K562 (cell line): Measurements from ENCODE around the gene RAB27B. TPM values are rescaled to one million over a fixed set of nuclear protein-coding genes. Genes with fewer than 3 reads are reported as not detected.

ENCODE experiments used
- ATAC-seq: fragments of 200-7000 bp; cut with Tn5 transposase; 3 replicates; pipeline ENCODE4 v1.9.1; 2020; ENCODE audit warnings: moderate library complexity
- BruUV-seq: library from RNA; stranded (reverse); fragments of 400-500 nt; replicated peaks from 2 replicates; lab custom pipeline; 2021; lab: Mats Ljungman, UMichigan
- CTCF ChIA-PET: fragments of 300-600 bp; formaldehyde crosslinking; extraction: SDS; loops from one replicate; lab custom pipeline; 2021; ENCODE audit warnings: low intra/inter-chr PET ratio; lab: Yijun Ruan, JAX
- POLR2A ChIA-PET: fragments of 300-600, 350-650 bp; sonication (Branson Sonifier 250); formaldehyde crosslinking; extraction: SDS; loops from one replicate; lab custom pipeline; 2021; ENCODE audit warnings: antibody characterized with exemption, inconsistent platforms; lab: Yijun Ruan, JAX
- DNase-seq, 4 experiments: peaks; one replicate each; pipeline versions ENCODE4 v3.0.0 to v3.0.0-alpha.2; 2011 to 2018; ENCODE audit warnings: low spot score in 3 of 4, mixed read lengths in 3 of 4; ENCODE audit errors: extremely low read depth in 1 of 4
- FAIRE-seq: peaks from 2 replicates; lab custom pipeline; 2011; peaks lifted over from hg19 to GRCh38; lab: Jason Lieb, UNC
- H2AFZ ChIP-seq: 2 replicates; pipeline ENCODE4 v1.6.0; 2011; ENCODE audit warnings: low read depth, low read length, control low read depth, inconsistent platforms
- H3K27ac ChIP-seq: fragments of 200-600 bp; 3 replicates; pipeline ENCODE4 v1.8.0; 2011; ENCODE audit warnings: low read depth, mild to moderate bottlenecking, control low read depth, inconsistent platforms, low read length, moderate library complexity, mixed read lengths; ENCODE audit errors: extremely low read depth
- H3K27me3 ChIP-seq, 2 experiments: fragments of 300-600 bp in 1 of 2; 2 replicates in 1 of 2; 3 replicates in 1 of 2; pipeline versions ENCODE4 v1.6.0 to v1.8.0; 2011; ENCODE audit warnings: inconsistent platforms in 2 of 2, low read length in 2 of 2, mild to moderate bottlenecking in 1 of 2, mixed read lengths in 1 of 2, moderate library complexity in 1 of 2; ENCODE audit not compliant: control insufficient read depth in 2 of 2, insufficient read depth in 2 of 2
- H3K36me3 ChIP-seq: fragments of 300-600 bp; 3 replicates; pipeline ENCODE4 v1.8.0; 2011; ENCODE audit warnings: mild to moderate bottlenecking, low read length, inconsistent platforms; ENCODE audit not compliant: control insufficient read depth, insufficient read depth
- H3K4me1 ChIP-seq, 2 experiments: fragments of 200-600 bp in 1 of 2; replicated peaks in 1 of 2; 2 replicates in 1 of 2; 3 replicates in 1 of 2; pipeline versions ENCODE4 v1.5.1 to v1.8.0; 2011; ENCODE audit warnings: inconsistent platforms in 2 of 2, low read length in 2 of 2, mild to moderate bottlenecking in 1 of 2, mixed read lengths in 1 of 2, moderate library complexity in 1 of 2; ENCODE audit not compliant: control insufficient read depth in 2 of 2, insufficient read depth in 2 of 2
- H3K4me2 ChIP-seq: 2 replicates; pipeline ENCODE4 v1.6.1; 2011; ENCODE audit warnings: low read length, control low read depth, inconsistent platforms, mixed read lengths; ENCODE audit not compliant: insufficient read depth
- H3K4me3 ChIP-seq: fragments of 200-600 bp; sonication (generic), shearing (Covaris generic); 2 replicates; pipeline ENCODE4 v1.5.1; 2016; ENCODE audit warnings: control low read depth, inconsistent platforms
- H3K79me2 ChIP-seq: fragments of 200-600 bp; 3 replicates; pipeline ENCODE4 v1.8.0; 2011; ENCODE audit warnings: low read length, inconsistent platforms; ENCODE audit not compliant: control insufficient read depth, insufficient read depth
- H3K9ac ChIP-seq, 2 experiments: 2 replicates each; pipeline versions ENCODE4 v1.6.0 to v1.6.1; 2011; ENCODE audit warnings: low read depth in 2 of 2, low read length in 2 of 2, control low read depth in 1 of 2, inconsistent platforms in 1 of 2, mild to moderate bottlenecking in 1 of 2, mixed read lengths in 1 of 2; ENCODE audit not compliant: insufficient read depth in 1 of 2
- H3K9me1 ChIP-seq: one replicate; pipeline ENCODE4 v1.6.0; 2011; ENCODE audit warnings: inconsistent platforms, mild to moderate bottlenecking, low read length, moderate library complexity; ENCODE audit not compliant: control insufficient read depth, insufficient read depth
- H3K9me3 ChIP-seq: replicated peaks from 2 replicates; pipeline ENCODE4 v1.5.1; 2011; ENCODE audit warnings: low read depth, low read length, inconsistent platforms; ENCODE audit not compliant: control insufficient read depth, insufficient read depth
- H4K20me1 ChIP-seq: replicated peaks from 2 replicates; pipeline ENCODE4 v1.6.1; 2011; ENCODE audit warnings: low read length, inconsistent platforms, mixed read lengths; ENCODE audit not compliant: control insufficient read depth, insufficient read depth
- BHLHE40 ChIP-seq: IDR thresholded peaks from 2 replicates; pipeline ENCODE4 v1.6.1; 2011; ENCODE audit warnings: low read length, improper control_type of control experiment
- BRF2 ChIP-seq: IDR thresholded peaks from 3 replicates; pipeline ENCODE4 v1.6.1; 2011; ENCODE audit warnings: borderline replicate concordance, mild to moderate bottlenecking; ENCODE audit not compliant: insufficient read length, insufficient read depth
- E2F5 ChIP-seq: sonication (generic); formaldehyde crosslinking; IDR thresholded peaks from 2 replicates; pipeline ENCODE4 v1.8.0; 2022; ENCODE audit warnings: mild to moderate bottlenecking, missing genetic modification reagents
- E4F1 ChIP-seq: fragments of 250-450 bp; sonication (Bioruptor Pico); IDR thresholded peaks from 2 replicates; pipeline ENCODE4 v1.5.0; 2021; ENCODE audit warnings: mild to moderate bottlenecking, borderline replicate concordance
- EHMT2 ChIP-seq: fragments of 450-650 bp; IDR thresholded peaks from 2 replicates; pipeline ENCODE4 v1.6.1; 2018; ENCODE audit warnings: antibody characterized with exemption
- MCM2 ChIP-seq: fragments of 450-650 bp; IDR thresholded peaks from 2 replicates; pipeline ENCODE4 v1.6.1; 2017; ENCODE audit warnings: low read depth, mild to moderate bottlenecking
- PTBP1 ChIP-seq: fragments of 200-400 bp; formaldehyde crosslinking; IDR thresholded peaks from 2 replicates; pipeline ENCODE4 v1.6.1; 2017; ENCODE audit warnings: low read depth, low read length
- ZNF24 ChIP-seq: fragments of 450-650 bp; IDR thresholded peaks from 2 replicates; pipeline ENCODE4 v1.6.1; 2016
- ZNF253 ChIP-seq: fragments of 250-450 bp; sonication (Bioruptor Pico); conservative IDR thresholded peaks from 2 replicates; pipeline ENCODE4 v1.6.1; 2021; ENCODE audit warnings: mild to moderate bottlenecking
- ZNF583 ChIP-seq: fragments of 250-450 bp; sonication (Bioruptor Pico); IDR thresholded peaks from 2 replicates; pipeline ENCODE4 v1.4.0; 2020
- WGBS: fragments of 100-300 bp; shearing (Covaris generic); methylation state at CpG from one replicate; pipeline ENCODE4 v1.1.6; 2016; ENCODE audit warnings: low coverage, mixed read lengths; ENCODE audit not compliant: insufficient coverage; ENCODE audit errors: missing lambda C conversion rate; 5-methylcytosine and 5-hydroxymethylcytosine counted together
- in situ Hi-C: fragments of 300-500 bp; cut with MboI; formaldehyde crosslinking; loops from 4 replicates; pipeline ENCODE4 v1.15.0; 2018; ENCODE audit warnings: inconsistent platforms, mixed read lengths
- intact Hi-C: fragments of 100-400 bp; cut with micrococcal nuclease; formaldehyde crosslinking; loops from 2 replicates; pipeline ENCODE4 v1.14.2; 2022
- polyA plus RNA-seq, 8 experiments: library from polyadenylated mRNA; depleted of rRNA in 4 of 8; stranded (reverse) in 5 of 8; unstranded in 3 of 8; fragments of >200 nt; fragmentation: Nextera tagmentation in 2 of 8; fragmentation: Illumina TruSeq in 1 of 8; extraction: Ambion mirVana in 2 of 8; extraction: Trizol in 1 of 8; gene quantifications; 2 replicates each; pipeline versions ENCODE4 v1.2.1 to v1.2.3, GENCODE V29; 2011 to 2014; ENCODE audit warnings: inconsistent platforms in 1 of 8, missing spikeins in 1 of 8
- total RNA-seq, 7 experiments: library from RNA; depleted of rRNA in 6 of 7; stranded (reverse); fragments of >200 nt in 6 of 7; fragmentation: Illumina TruSeq in 2 of 7; extraction: Trizol in 2 of 7; gene quantifications; 2 replicates each; pipeline versions ENCODE4 v1.2.1 to v1.2.3, GENCODE V29; 2011 to 2021; ENCODE audit warnings: low replicate concordance in 1 of 7

RAB27B gene
- total and polyA plus RNA-seq, 9 of the 15 experiments (the other 6 are each of a cell fraction or from before 2014, with no cell fraction given): 0.44 to 5.7 (median 1.2) TPM

GRCh38 chr18:54813977-54814565 is 14.2 kb upstream of the RAB27B start (continued):
- no peak for TF ChIP-seq E4F1
- no peak for TF ChIP-seq MCM2
- TF ChIP-seq PTBP1: no peak
- TF ChIP-seq E2F5: no peak
- TF ChIP-seq ZNF583 (CRISPR knock-in tag): no peak
- no peak for TF ChIP-seq ZNF253 (CRISPR knock-in tag)
- TF ChIP-seq EHMT2: no peak

- intact Hi-C loops: no loop called here
- POLR2A ChIA-PET: no interaction called here
- TF ChIP-seq ZNF24 (no peak), BHLHE40 (no peak), BRF2 (no peak)
- Histone ChIP-seq H3K36me3 (no peaks in the 10 kb centered on the region), H3K4me3 (no peak overlapping the region), H3K27me3 (no peaks in the 10 kb centered on the region), H3K9me3 (no peaks in the 10 kb centered on the region), H3K9me1 (no peaks in the 10 kb centered on the region), H3K9ac (no peak overlapping the region), H3K27ac (no peak overlapping the region), H3K4me2 (no peak overlapping the region), H3K79me2 (no peaks in the 10 kb centered on the region), H4K20me1 (no peaks in the 10 kb centered on the region), H2AFZ (no peak overlapping the region), H3K4me1 (no peaks in the 10 kb centered on the region)
- no TSS peak for BruUV-seq
- in situ Hi-C loops: no loop called here
- 3% methylated on average over 2 of the region's 2 CpGs for WGBS
- ATAC-seq: no peak
- no peak for FAIRE-seq
- DNase-seq: no peak
- CTCF ChIA-PET: no interaction called here
These were observed 13.2 kb upstream of the RAB27B start for GRCh38 chr18:54815086-54815485.
